ENCODE measurements around the gene PER2.

The PER2 gene

DNA sequence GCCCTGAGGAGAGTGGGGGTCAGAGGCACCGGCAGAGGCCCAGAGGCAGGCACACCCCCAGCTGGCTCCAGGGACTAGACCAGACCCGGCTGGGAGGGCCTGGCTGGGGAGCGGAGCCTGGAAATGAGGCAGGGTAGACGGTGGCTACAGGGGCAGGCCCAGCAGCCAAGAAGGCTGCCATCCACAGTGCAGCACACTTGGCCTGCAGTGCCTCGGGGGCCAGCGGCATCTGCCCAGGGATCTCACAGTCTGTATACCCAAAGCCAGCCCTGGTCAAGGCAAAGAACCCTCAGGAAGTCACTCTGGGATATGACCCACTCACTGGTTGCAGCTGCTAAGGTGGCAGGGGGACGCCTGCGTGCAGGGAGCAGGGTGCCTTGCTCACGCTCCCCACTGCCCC is 17.8 kb downstream of the PER2 start:
- TF ChIP-seq, protein P1, sequence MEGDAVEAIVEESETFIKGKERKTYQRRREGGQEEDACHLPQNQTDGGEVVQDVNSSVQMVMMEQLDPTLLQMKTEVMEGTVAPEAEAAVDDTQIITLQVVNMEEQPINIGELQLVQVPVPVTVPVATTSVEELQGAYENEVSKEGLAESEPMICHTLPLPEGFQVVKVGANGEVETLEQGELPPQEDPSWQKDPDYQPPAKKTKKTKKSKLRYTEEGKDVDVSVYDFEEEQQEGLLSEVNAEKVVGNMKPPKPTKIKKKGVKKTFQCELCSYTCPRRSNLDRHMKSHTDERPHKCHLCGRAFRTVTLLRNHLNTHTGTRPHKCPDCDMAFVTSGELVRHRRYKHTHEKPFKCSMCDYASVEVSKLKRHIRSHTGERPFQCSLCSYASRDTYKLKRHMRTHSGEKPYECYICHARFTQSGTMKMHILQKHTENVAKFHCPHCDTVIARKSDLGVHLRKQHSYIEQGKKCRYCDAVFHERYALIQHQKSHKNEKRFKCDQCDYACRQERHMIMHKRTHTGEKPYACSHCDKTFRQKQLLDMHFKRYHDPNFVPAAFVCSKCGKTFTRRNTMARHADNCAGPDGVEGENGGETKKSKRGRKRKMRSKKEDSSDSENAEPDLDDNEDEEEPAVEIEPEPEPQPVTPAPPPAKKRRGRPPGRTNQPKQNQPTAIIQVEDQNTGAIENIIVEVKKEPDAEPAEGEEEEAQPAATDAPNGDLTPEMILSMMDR (IDR thresholded peaks at IDR 0.05; ENCODE audit: low read depth, low read length): no peak
- no peak for DNase-seq (ENCODE audit: extremely low read depth, low read depth)

DNA sequence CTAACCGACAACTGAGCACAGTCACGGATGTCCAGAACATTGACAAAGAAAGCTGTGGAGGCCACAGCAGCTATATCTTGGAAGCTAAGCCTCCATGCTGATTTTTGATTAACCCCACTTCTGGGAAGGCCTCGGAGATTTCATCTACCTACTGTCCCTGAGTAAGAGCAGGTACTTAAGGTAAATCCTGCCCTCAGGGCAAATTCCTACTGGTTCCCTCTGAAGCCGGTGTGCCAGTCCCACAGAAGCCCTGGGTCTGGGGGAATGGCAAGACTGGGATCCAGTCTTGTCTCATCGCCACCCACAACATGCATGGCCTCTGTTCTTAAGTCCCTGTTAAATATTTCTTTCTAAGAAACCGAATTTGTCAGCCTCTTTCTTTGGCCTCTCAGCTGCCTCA is 18.7 kb downstream of the PER2 start:
- TF ChIP-seq, protein P1 (IDR thresholded peaks at IDR 0.05; ENCODE audit: low read depth, low read length): no peak
- no peak for DNase-seq (ENCODE audit: extremely low read depth, low read depth)

DNA sequence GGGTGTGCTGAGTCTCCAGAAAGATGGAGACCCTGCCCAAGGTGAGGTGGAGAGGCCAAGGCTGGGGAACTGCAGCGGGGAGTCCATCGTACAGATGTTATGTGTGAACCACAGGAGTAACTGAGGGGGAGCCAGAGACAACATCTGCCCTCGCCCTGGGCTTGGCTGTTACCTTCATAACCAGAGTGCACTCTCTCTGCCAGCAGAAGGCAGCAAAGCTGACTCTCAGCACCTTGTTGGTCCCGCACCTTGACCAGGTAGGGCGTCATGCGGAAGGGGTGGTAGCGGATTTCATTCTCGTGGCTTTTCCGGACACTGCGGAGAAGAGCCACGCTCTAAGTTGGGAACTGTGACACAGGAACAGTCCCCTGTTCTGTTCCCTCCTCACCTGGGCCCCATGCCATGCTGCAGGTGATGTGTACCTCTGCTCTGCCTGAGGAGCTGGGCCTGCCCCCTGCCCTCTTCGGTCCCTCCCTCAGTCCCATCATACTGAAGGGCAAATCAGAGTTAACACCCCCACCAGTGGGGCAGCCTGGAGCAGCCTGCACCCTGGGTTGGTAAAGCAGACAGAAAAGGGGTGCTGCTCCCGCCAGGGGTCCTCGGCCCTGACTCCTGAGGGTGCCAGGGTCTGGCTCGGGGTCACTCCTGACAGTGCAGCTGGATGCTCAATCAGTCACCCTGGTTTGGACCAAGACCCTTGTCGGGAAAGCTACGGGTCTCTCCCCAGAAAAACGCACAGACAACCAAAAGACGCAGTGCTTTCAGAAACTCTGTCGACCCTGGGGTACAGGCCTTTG is 20.3 kb downstream of the PER2 start:
- DNase-seq (ENCODE audit: extremely low read depth, low read depth): no peak
- TF ChIP-seq, protein P1 (IDR thresholded peaks at IDR 0.05; ENCODE audit: low read depth, low read length): no peak

DNA sequence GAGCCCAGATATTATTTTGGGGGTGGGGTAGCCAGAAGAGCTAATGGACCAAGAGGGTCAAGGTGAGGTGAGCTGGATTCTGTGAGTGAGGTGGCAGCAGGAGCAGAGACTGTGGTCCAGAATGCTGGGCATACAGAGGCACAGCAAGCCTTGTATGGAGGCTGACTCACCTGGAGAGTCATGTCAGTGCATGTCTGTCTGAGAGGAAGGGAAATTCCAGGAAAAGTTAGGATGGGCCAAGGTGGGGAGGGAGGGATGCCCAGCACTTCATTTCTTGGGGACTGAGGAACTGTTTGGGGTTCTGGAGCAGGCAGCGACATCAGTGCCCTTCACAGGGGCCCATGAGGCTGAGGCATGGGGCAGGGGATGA is 21.1 kb downstream of the PER2 start:
- no peak for DNase-seq (ENCODE audit: extremely low read depth, low read depth)

DNA sequence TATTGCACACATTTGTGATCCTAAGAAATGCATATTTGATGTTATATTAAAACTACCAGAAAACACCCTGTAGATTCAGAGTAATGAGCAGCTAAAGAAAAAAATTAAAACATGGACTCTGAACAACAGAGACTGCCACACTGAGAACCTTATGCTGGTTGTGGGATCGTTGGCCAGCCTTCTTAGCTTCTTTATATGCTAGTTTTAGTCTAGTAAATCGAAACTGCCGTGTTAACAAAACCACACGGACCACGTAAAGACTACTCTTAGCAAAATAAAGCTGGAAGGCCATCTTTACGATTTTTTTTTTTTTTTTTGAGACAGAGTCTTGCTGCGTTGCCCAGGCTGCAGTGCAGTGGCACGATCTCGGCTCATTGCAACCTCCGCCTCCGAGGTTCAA is 22.8 kb downstream of the PER2 start:
- DNase-seq (ENCODE audit: extremely low read depth, low read depth): no peak
- TF ChIP-seq, protein P1 (IDR thresholded peaks at IDR 0.05; ENCODE audit: low read depth, low read length): no peak

More for the DNA sequence above, 21.1 kb downstream of the PER2 start:
- TF ChIP-seq, protein P1 (IDR thresholded peaks at IDR 0.05; ENCODE audit: low read depth, low read length): no peak

DNA sequence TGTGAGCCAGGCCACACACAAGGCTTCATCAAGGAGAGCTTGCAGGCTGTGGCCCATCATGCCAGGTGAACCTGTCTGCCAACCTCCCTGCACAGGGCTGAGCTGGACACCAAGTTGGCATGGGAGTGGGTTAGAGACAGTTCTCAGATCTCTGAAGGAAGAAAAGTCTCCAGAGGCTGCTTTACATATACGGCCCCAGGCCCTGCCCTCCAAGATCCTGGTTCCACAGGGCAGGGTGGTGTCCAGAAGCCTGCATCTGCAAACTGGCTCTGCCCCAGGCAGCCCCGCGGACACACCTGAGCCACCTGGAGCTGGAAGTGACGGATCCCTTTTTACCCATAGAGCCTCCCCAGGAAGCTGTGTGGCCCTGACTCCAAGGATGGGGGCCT is 24.3 kb downstream of the PER2 start:
- DNase-seq (ENCODE audit: extremely low read depth, low read depth): no peak
- TF ChIP-seq, protein P1 (IDR thresholded peaks at IDR 0.05; ENCODE audit: low read depth, low read length): no peak

DNA sequence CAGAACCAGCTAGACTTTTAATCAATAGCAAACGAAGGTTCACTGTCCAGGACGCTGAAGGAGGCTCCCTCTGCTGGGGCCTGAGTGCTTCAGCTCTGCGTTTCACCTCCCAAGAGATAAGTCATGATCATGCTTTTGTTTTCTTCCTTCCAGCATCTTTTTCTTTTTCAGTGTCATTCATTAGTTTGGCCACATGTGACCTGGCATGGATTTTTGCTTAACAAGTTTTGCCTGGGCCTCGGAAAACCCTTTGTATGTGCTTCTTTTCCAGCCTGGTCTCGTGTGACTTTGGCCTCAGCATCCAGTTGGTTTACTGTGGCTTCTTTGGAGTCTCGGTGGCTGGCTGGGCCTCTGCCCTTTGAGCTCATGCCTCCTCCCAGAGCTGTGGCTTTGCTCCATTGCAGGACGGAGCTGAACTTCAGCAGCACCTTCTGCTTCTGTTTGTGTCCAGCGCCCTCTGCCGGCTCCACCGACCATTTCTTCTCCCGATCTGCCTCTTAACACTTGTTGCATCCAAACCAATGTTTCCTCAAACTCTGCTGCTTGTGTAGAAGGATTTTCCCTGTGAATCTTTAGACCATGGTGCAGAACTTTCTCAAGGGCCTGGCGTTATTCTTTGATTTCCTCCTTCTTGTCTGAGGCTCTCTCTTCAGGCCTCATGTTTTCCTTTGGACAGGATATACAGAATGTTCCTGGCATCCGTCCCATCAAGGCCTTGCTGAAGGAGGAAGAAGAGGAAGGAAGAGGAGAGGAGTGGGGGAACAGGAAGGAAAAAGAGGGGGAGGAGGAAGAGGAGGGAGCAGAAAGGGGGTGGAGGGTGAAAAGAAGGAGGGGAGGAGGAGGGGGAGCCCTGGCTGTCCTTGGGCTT is 25.0 kb downstream of the PER2 start:
- TF ChIP-seq, protein P1 (IDR thresholded peaks at IDR 0.05; ENCODE audit: low read depth, low read length): peak; percentile 79
- peak; percentile 87 for DNase-seq (ENCODE audit: extremely low read depth, low read depth)

All from AG09319 (cell line).